K562 (cell line): ENCODE results near the gene TNFSF9. TPM values are rescaled to one million over a fixed set of nuclear protein-coding genes. Genes with fewer than 3 reads are reported as not detected.

Source experiments
- BDP1 ChIP-seq: IDR thresholded peaks from 3 replicates; pipeline ENCODE4 v1.6.1; 2011; ENCODE audit not compliant: insufficient read length, insufficient read depth
- CBFA2T2 ChIP-seq: fragments of 450-650 bp; conservative IDR thresholded peaks from 2 replicates; pipeline ENCODE4 v1.6.1; 2017; ENCODE audit warnings: mild to moderate bottlenecking
- CEBPZ ChIP-seq: fragments of 150-350 bp; IDR thresholded peaks from 2 replicates; pipeline ENCODE4 v1.6.1; 2014; ENCODE audit warnings: low read depth, mild to moderate bottlenecking, low read length, borderline replicate concordance
- E2F8 ChIP-seq: fragments of 450-650 bp; IDR thresholded peaks from 2 replicates; pipeline ENCODE4 v1.7.1; 2018; ENCODE audit warnings: mild to moderate bottlenecking, low read depth; ENCODE audit not compliant: partially characterized antibody
- ILK ChIP-seq: fragments of 450-650 bp; IDR thresholded peaks from 2 replicates; pipeline ENCODE4 v1.6.1; 2016; ENCODE audit warnings: missing genetic modification characterization, low read depth, mild to moderate bottlenecking, missing compliant biosample characterization, moderate library complexity, borderline replicate concordance
- JUNB ChIP-seq: fragments of 450-650 bp; formaldehyde crosslinking; conservative IDR thresholded peaks from 2 replicates; pipeline ENCODE4 v1.4.0; 2020; ENCODE audit warnings: mild to moderate bottlenecking
- MAX ChIP-seq: sonication (generic); formaldehyde crosslinking; IDR thresholded peaks from 2 replicates; pipeline ENCODE4 v1.9.0; 2022; ENCODE audit warnings: mild to moderate bottlenecking, missing genetic modification reagents
- NCOA1 ChIP-seq: fragments of 450-650 bp; IDR thresholded peaks from 2 replicates; pipeline ENCODE4 v1.6.1; 2016; ENCODE audit warnings: low read depth
- SRF ChIP-seq, 2 experiments: fragments of 250-450, 450-650 bp in 1 of 2; sonication (Bioruptor Pico) in 1 of 2; sonication (generic) in 1 of 2; formaldehyde crosslinking; IDR thresholded peaks; 2 replicates each; pipeline versions ENCODE4 v1.5.0 to v1.5.1; 2020 to 2022; ENCODE audit warnings: mild to moderate bottlenecking in 1 of 2, missing genetic modification reagents in 1 of 2
- SRSF3 ChIP-seq: fragments of 200-400 bp; formaldehyde crosslinking; IDR thresholded peaks from 2 replicates; pipeline ENCODE4 v1.6.1; 2016; ENCODE audit warnings: mild to moderate bottlenecking, low read length, moderate library complexity; ENCODE audit not compliant: insufficient read depth
- STAG1 ChIP-seq: sonication (generic); formaldehyde crosslinking; IDR thresholded peaks from 2 replicates; pipeline ENCODE4 v1.5.0; 2020; ENCODE audit warnings: missing genetic modification reagents, borderline replicate concordance
- SUPT5H ChIP-seq: fragments of 450-650 bp; IDR thresholded peaks from 2 replicates; pipeline ENCODE4 v1.6.1; 2016
- TOE1 ChIP-seq, 2 experiments: fragments of 450-650 bp in 1 of 2; sonication (generic) in 1 of 2; formaldehyde crosslinking in 1 of 2; IDR thresholded peaks; 2 replicates each; pipeline versions ENCODE4 v1.7.1 to v1.8.0; 2016 to 2022; ENCODE audit warnings: borderline replicate concordance in 2 of 2, mild to moderate bottlenecking in 2 of 2, antibody characterized with exemption in 1 of 2, inconsistent platforms in 1 of 2, low read depth in 1 of 2, missing genetic modification reagents in 1 of 2, moderate library complexity in 1 of 2
- ZNF3 ChIP-seq: fragments of 250-450 bp; sonication (Bioruptor Pico); IDR thresholded peaks from 2 replicates; pipeline ENCODE4 v1.5.0; 2021; ENCODE audit warnings: mild to moderate bottlenecking, moderate library complexity
- ZNF592 ChIP-seq: fragments of 450-650 bp; IDR thresholded peaks from 2 replicates; pipeline ENCODE4 v1.6.1; 2017; ENCODE audit warnings: antibody characterized with exemption, mild to moderate bottlenecking
- polyA plus RNA-seq, 8 experiments: library from polyadenylated mRNA; depleted of rRNA in 4 of 8; stranded (reverse) in 5 of 8; unstranded in 3 of 8; fragments of >200 nt; fragmentation: Nextera tagmentation in 2 of 8; fragmentation: Illumina TruSeq in 1 of 8; extraction: Ambion mirVana in 2 of 8; extraction: Trizol in 1 of 8; gene quantifications; 2 replicates each; pipeline versions ENCODE4 v1.2.1 to v1.2.3, GENCODE V29; 2011 to 2014; ENCODE audit warnings: inconsistent platforms in 1 of 8, missing spikeins in 1 of 8
- total RNA-seq, 7 experiments: library from RNA; depleted of rRNA in 6 of 7; stranded (reverse); fragments of >200 nt in 6 of 7; fragmentation: Illumina TruSeq in 2 of 7; extraction: Trizol in 2 of 7; gene quantifications; 2 replicates each; pipeline versions ENCODE4 v1.2.1 to v1.2.3, GENCODE V29; 2011 to 2021; ENCODE audit warnings: low replicate concordance in 1 of 7

Gene TNFSF9
- total and polyA plus RNA-seq, 9 of the 15 experiments (the other 6 are each of a cell fraction or from before 2014, with no cell fraction given): 1.4 to 17.9 (median 6.5) TPM

- TF ChIP-seq ZNF592 (no peak), STAG1 (CRISPR knock-in tag) (no peak), BDP1 (no peak), MAX (peak; percentile 47), NCOA1 (peak; percentile 56), ILK (tag) (no peak), ZNF3 (CRISPR knock-in tag) (no peak), CEBPZ (no peak), CBFA2T2 (no peak; the same call in 1 of the 2 replicates), SRF (CRISPR knock-in tag; IDR thresholded peaks at IDR 0.05) (peak in 1 of 2 experiments; percentile 92; a peak in 2 of 4 replicates), SRSF3 (no peak), TOE1 (IDR thresholded peaks at IDR 0.05; ENCODE audit: borderline replicate concordance) (peak; percentile 83; the same call in 1 of the 2 replicates), TOE1 (CRISPR knock-in tag; IDR thresholded peaks at IDR 0.05; ENCODE audit: borderline replicate concordance, low read depth) (no peak), SUPT5H (peak; percentile 74), E2F8 (peak; percentile 32), JUNB (CRISPR knock-in tag) (no peak)
Measured at GRCh38 chr19:6532244-6532999, 1.6 kb downstream of the TNFSF9 start (continued).
